ENCODE data around the gene RBM47.

- TF ChIP-seq CTCF (IDR thresholded peaks at IDR 0.05; ENCODE audit: low read depth, low read length) (no peak), EZH2phosphoT487 (IDR thresholded peaks at IDR 0.05; ENCODE audit: low read depth) (no peak)
Observed at GRCh38 chr4:40418430-40419230, 211.0 kb downstream of the RBM47 start.
